IMR-90 (cell line): ENCODE measurements around the gene TDRD3. TPM values are rescaled to one million over a fixed set of nuclear protein-coding genes. Genes with fewer than 3 reads are reported as not detected.

Experiments
- ATAC-seq: fragments of 200-7000 bp; cut with Tn5 transposase; 2 replicates; pipeline ENCODE4 v1.9.1; 2020; ENCODE audit warnings: low read depth, mild to moderate bottlenecking, moderate library complexity
- BruUV-seq: library from RNA; stranded (reverse); fragments of 400-500 nt; replicated peaks from 2 replicates; lab custom pipeline; 2021; lab: Mats Ljungman, UMichigan
- CTCF ChIA-PET: fragments of 300-600 bp; formaldehyde crosslinking; extraction: SDS; loops from one replicate; lab custom pipeline; 2021; ENCODE audit warnings: antibody characterized with exemption; lab: Yijun Ruan, JAX
- POLR2A ChIA-PET: fragments of 300-600 bp; sonication (Branson Sonifier 250); formaldehyde crosslinking; loops from one replicate; lab custom pipeline; 2022; ENCODE audit warnings: antibody characterized with exemption; ENCODE audit not compliant: unreplicated experiment; lab: Charles Lee
- DNase-seq: peaks from one replicate; pipeline ENCODE4 v3.0.0; 2013
- H2AFZ ChIP-seq: replicated peaks from 2 replicates; pipeline ENCODE3; 2013; ENCODE audit warnings: low read length, mild to moderate bottlenecking; ENCODE audit not compliant: poor library complexity
- H2AK5ac ChIP-seq: 2 replicates; pipeline ENCODE4 v1.6.1; 2013; ENCODE audit warnings: low read depth, low read length, inconsistent platforms
- H2AK9ac ChIP-seq: replicated peaks from 2 replicates; pipeline ENCODE3; 2013; ENCODE audit warnings: mild to moderate bottlenecking, low read depth, low read length, moderate library complexity; ENCODE audit not compliant: poor library complexity
- H2BK120ac ChIP-seq: 2 replicates; pipeline ENCODE4 v1.6.1; 2013; ENCODE audit warnings: low read depth, low read length, inconsistent platforms
- H2BK15ac ChIP-seq: 3 replicates; pipeline ENCODE4 v1.6.1; 2013; ENCODE audit warnings: low read depth, low read length, inconsistent platforms
- H2BK20ac ChIP-seq: 2 replicates; pipeline ENCODE4 v1.6.1; 2013; ENCODE audit warnings: low read depth, mild to moderate bottlenecking, inconsistent platforms, low read length, moderate library complexity
- H2BK5ac ChIP-seq: 2 replicates; pipeline ENCODE4 v1.6.1; 2013; ENCODE audit warnings: mild to moderate bottlenecking, low read depth, low read length, inconsistent platforms; ENCODE audit not compliant: poor library complexity, severe bottlenecking
- H3K14ac ChIP-seq: replicated peaks from 2 replicates; pipeline ENCODE4 v1.6.1; 2013; ENCODE audit warnings: low read depth, low read length, inconsistent platforms
- H3K18ac ChIP-seq: 2 replicates; pipeline ENCODE4 v1.6.1; 2013; ENCODE audit warnings: low read depth, low read length, control low read depth
- H3K23ac ChIP-seq: 2 replicates; pipeline ENCODE4 v1.6.1; 2013; ENCODE audit warnings: low read depth, low read length, inconsistent platforms
- H3K27ac ChIP-seq: 2 replicates; pipeline ENCODE4 v1.5.1; 2013; ENCODE audit warnings: mild to moderate bottlenecking, control low read depth, low read length; ENCODE audit not compliant: insufficient read depth
- H3K27me3 ChIP-seq: 2 replicates; pipeline ENCODE4 v1.6.1; 2013; ENCODE audit warnings: low read length; ENCODE audit not compliant: control insufficient read depth, insufficient read depth
- H3K36me3 ChIP-seq: 2 replicates; pipeline ENCODE4 v1.6.1; 2013; ENCODE audit warnings: low read length, mixed read lengths; ENCODE audit not compliant: control insufficient read depth, insufficient read depth
- H3K4ac ChIP-seq: 2 replicates; pipeline ENCODE4 v1.6.1; 2013; ENCODE audit warnings: low read depth, low read length, inconsistent platforms
- H3K4me1 ChIP-seq: 2 replicates; pipeline ENCODE4 v1.6.1; 2013; ENCODE audit warnings: low read length, mixed read lengths; ENCODE audit not compliant: control insufficient read depth, insufficient read depth
- H3K4me2 ChIP-seq: 2 replicates; pipeline ENCODE4 v1.6.1; 2013; ENCODE audit warnings: low read depth, mild to moderate bottlenecking, control low read depth, low read length, moderate library complexity
- H3K4me3 ChIP-seq: 2 replicates; pipeline ENCODE4 v1.5.1; 2013; ENCODE audit warnings: low read depth, mild to moderate bottlenecking, control low read depth, low read length, moderate library complexity; ENCODE audit not compliant: insufficient read depth
- H3K56ac ChIP-seq: 2 replicates; pipeline ENCODE4 v1.6.1; 2013; ENCODE audit warnings: low read length, inconsistent platforms; ENCODE audit not compliant: insufficient read depth; ENCODE audit errors: extremely low read depth
- H3K79me1 ChIP-seq, 2 experiments: 2 replicates each; pipeline ENCODE4 v1.6.1; 2013; ENCODE audit warnings: low read length in 2 of 2, inconsistent platforms in 1 of 2, low read depth in 1 of 2
- H3K9ac ChIP-seq: 2 replicates; pipeline ENCODE4 v1.6.1; 2013; ENCODE audit warnings: low read depth, low read length, control low read depth
- H3K9me1 ChIP-seq: 2 replicates; pipeline ENCODE4 v1.6.1; 2013; ENCODE audit warnings: low read length, inconsistent platforms; ENCODE audit not compliant: insufficient read depth
- H3K9me3 ChIP-seq: 2 replicates; pipeline ENCODE4 v1.6.1; 2013; ENCODE audit warnings: low read length; ENCODE audit not compliant: control insufficient read depth, insufficient read depth
- H4K20me1 ChIP-seq: 2 replicates; pipeline ENCODE4 v1.6.1; 2013; ENCODE audit warnings: low read length, inconsistent platforms; ENCODE audit not compliant: insufficient read depth
- H4K5ac ChIP-seq: 2 replicates; pipeline ENCODE4 v1.6.1; 2013; ENCODE audit warnings: mild to moderate bottlenecking, low read depth, low read length, control low read depth
- H4K8ac ChIP-seq, 2 experiments: 2 replicates each; pipeline ENCODE4 v1.6.1; 2013; ENCODE audit warnings: low read depth in 2 of 2, low read length in 2 of 2, control low read depth in 1 of 2, inconsistent platforms in 1 of 2
- H4K91ac ChIP-seq: 2 replicates; pipeline ENCODE4 v1.6.1; 2013; ENCODE audit warnings: low read depth, low read length, inconsistent platforms; ENCODE audit not compliant: insufficient read depth
- MAFK ChIP-seq: IDR thresholded peaks from 2 replicates; pipeline ENCODE4 v1.6.1; 2012; ENCODE audit warnings: low read depth, low read length, improper control_type of control experiment
- MAZ ChIP-seq: IDR thresholded peaks from 2 replicates; pipeline ENCODE4 v1.6.1; 2012; ENCODE audit warnings: low read depth, mild to moderate bottlenecking, low read length, improper control_type of control experiment, moderate library complexity, borderline replicate concordance
- MXI1 ChIP-seq: IDR thresholded peaks from 2 replicates; pipeline ENCODE4 v1.6.1; 2012; ENCODE audit warnings: low read depth, mild to moderate bottlenecking, low read length, moderate library complexity, borderline replicate concordance
- POLR2A ChIP-seq: IDR thresholded peaks from 2 replicates; pipeline ENCODE4 v1.6.1; 2012; ENCODE audit warnings: mild to moderate bottlenecking, low read depth, low read length
- RAD21 ChIP-seq: IDR thresholded peaks from 2 replicates; pipeline ENCODE4 v1.6.1; 2012; ENCODE audit warnings: low read length, improper control_type of control experiment
- SMC3 ChIP-seq: fragments of 150-350 bp; IDR thresholded peaks from 2 replicates; pipeline ENCODE4 v1.6.1; 2016; ENCODE audit warnings: low read depth, mild to moderate bottlenecking, antibody characterized with exemption, low read length, moderate library complexity
- WGBS, 2 experiments: methylation state at CpG; one replicate each; pipeline versions ENCODE4 v1.1.5 to v1.1.7; 2013; ENCODE audit warnings: missing lambda C conversion rate in 2 of 2; ENCODE audit not compliant: insufficient read length in 1 of 2; ENCODE audit errors: extremely low coverage in 2 of 2; 5-methylcytosine and 5-hydroxymethylcytosine counted together
- dilution Hi-C: fragments of 300-500 bp; cut with HindIII; formaldehyde crosslinking; loops from one replicate; pipeline ENCODE4 v1.14.3; 2018; ENCODE audit warnings: low sequenced_read_pairs; ENCODE audit not compliant: unreplicated experiment
- in situ Hi-C: fragments of 300-500 bp; cut with MboI; formaldehyde crosslinking; loops from 3 replicates; pipeline ENCODE4 v1.14.3; 2019; ENCODE audit warnings: low sequenced_read_pairs, inconsistent platforms, mixed read lengths
- intact Hi-C: fragments of 100-400 bp; cut with micrococcal nuclease; formaldehyde crosslinking; loops from 2 replicates; pipeline ENCODE4 v1.10.0; 2022
- polyA plus RNA-seq, 3 experiments: library from polyadenylated mRNA; depleted of rRNA; stranded (reverse); fragments of >200 nt; gene quantifications; 2 replicates each; pipeline ENCODE4 v1.2.3, GENCODE V29; 2012; ENCODE audit warnings: low replicate concordance in 1 of 3
- total RNA-seq: library from RNA; depleted of rRNA; stranded (reverse); fragments of >200 nt; gene quantifications from 2 replicates; pipeline ENCODE4 v1.2.3, GENCODE V29; 2012
- TF ChIP-seq, protein P1 (sequence below): fragments of 150-350 bp; IDR thresholded peaks from 2 replicates; pipeline ENCODE4 v1.6.1; 2016; ENCODE audit warnings: low read depth, mild to moderate bottlenecking, low read length, moderate library complexity, borderline replicate concordance

The TDRD3 gene
- total and polyA plus RNA-seq, 2 of the 4 experiments (the other 2 are of a cell fraction) = 3.9 to 12.0 TPM

DNA sequence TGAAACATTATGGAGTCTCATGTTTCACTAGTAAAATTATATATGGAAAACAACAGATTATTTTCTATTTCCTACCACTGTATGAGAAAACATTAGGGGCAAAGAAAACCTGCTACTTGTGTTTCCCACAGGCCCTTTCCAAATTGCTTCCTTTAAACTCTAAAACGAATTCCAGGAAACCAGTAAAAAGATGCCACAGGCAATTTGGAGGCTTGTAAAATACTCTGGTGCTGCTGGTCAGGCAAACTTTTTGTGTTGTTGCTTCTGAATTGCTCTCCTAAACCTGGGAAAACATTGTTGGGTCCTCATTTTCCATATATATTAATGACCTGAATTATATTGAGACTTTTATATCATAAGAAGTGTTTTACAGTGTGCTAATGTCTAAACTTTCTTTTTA is 141.5 kb downstream of the TDRD3 start:
- Histone ChIP-seq H3K23ac (no peak overlapping the region), H2AFZ (no peak overlapping the region), H2AK5ac (no peak overlapping the region), H2BK120ac (no peak overlapping the region), H3K4me1 (no peaks in the 10 kb centered on the region), H3K4me3 (no peak overlapping the region), H4K20me1 (no peaks in the 10 kb centered on the region), H3K9ac (no peak overlapping the region), H4K8ac (no peak overlapping the region), H3K27ac (no peak overlapping the region), H3K36me3 (no peaks in the 10 kb centered on the region), H2BK20ac (no peak overlapping the region), H4K91ac (no peak overlapping the region), H3K79me1 (no peaks in the 10 kb centered on the region), H3K9me1 (no peaks in the 10 kb centered on the region), H3K4ac (no peak overlapping the region), H4K5ac (no peak overlapping the region), H3K18ac (no peak overlapping the region), H3K14ac (no peak overlapping the region), H2BK15ac (no peak overlapping the region), H2BK5ac (no peak overlapping the region), H3K9me3 (no peaks in the 10 kb centered on the region), H3K4me2 (no peak overlapping the region), H3K56ac (no peak overlapping the region), H3K27me3 (no peaks in the 10 kb centered on the region), H2AK9ac (no peak overlapping the region)
- in situ Hi-C loops = no loop called here
- no CpG with 5 or more reads among the region's 1 CpG for WGBS, 2 experiments
- DNase-seq (no peak), ATAC-seq (no peak)
- BruUV-seq = no TSS peak
- intact Hi-C loops = no loop called here
- ChIA-PET POLR2A (no interaction called here), CTCF (no interaction called here)
- dilution Hi-C loops = no loop called here
- no peak for TF ChIP-seq MAFK
- TF ChIP-seq POLR2A = no peak
- no peak for TF ChIP-seq MAZ
- no peak for TF ChIP-seq MXI1
- TF ChIP-seq, protein P1, sequence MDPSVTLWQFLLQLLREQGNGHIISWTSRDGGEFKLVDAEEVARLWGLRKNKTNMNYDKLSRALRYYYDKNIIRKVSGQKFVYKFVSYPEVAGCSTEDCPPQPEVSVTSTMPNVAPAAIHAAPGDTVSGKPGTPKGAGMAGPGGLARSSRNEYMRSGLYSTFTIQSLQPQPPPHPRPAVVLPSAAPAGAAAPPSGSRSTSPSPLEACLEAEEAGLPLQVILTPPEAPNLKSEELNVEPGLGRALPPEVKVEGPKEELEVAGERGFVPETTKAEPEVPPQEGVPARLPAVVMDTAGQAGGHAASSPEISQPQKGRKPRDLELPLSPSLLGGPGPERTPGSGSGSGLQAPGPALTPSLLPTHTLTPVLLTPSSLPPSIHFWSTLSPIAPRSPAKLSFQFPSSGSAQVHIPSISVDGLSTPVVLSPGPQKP = no peak
- no peak for TF ChIP-seq RAD21
- TF ChIP-seq SMC3 = no peak
